GM15510 (cell line): ENCODE measurements around the gene GOPC.

Experiments used
- POLR2A ChIP-seq: IDR thresholded peaks from 3 replicates; pipeline ENCODE4 v1.6.1; 2011; ENCODE audit warnings: borderline replicate concordance; ENCODE audit not compliant: insufficient read length; ENCODE audit errors: extremely low read depth

GOPC gene

GRCh38 chr6:117559299-117559698, 43.0 kb downstream of the GOPC start:
- TF ChIP-seq POLR2A, result no peak

GRCh38 chr6:117558818-117559217, 43.5 kb downstream of the GOPC start:
- TF ChIP-seq POLR2A, result no peak

- TF ChIP-seq POLR2A, result no peak
These were observed 44.4 kb downstream of the GOPC start for GRCh38 chr6:117557951-117558350.

GRCh38 chr6:117555882-117556498, 46.3 kb downstream of the GOPC start:
- TF ChIP-seq POLR2A, result no peak

GRCh38 chr6:117555262-117555849, 47.0 kb downstream of the GOPC start:
- TF ChIP-seq POLR2A, result no peak

GRCh38 chr6:117553142-117553541, 49.2 kb downstream of the GOPC start:
- TF ChIP-seq POLR2A, result no peak

- no peak for TF ChIP-seq POLR2A
These were observed 49.7 kb downstream of the GOPC start for GRCh38 chr6:117552618-117553017.

- TF ChIP-seq POLR2A, result no peak
These were observed 51.6 kb downstream of the GOPC start for GRCh38 chr6:117550618-117551242.

GRCh38 chr6:117550078-117550600, 52.2 kb downstream of the GOPC start:
- TF ChIP-seq POLR2A, result no peak

GRCh38 chr6:117549611-117550010, 52.7 kb downstream of the GOPC start:
- no peak for TF ChIP-seq POLR2A

- TF ChIP-seq POLR2A, result no peak
These were observed 53.5 kb downstream of the GOPC start for GRCh38 chr6:117548797-117549301.

GRCh38 chr6:117547688-117548621, 54.4 kb downstream of the GOPC start:
- no peak for TF ChIP-seq POLR2A

- no peak for TF ChIP-seq POLR2A
These were observed 55.6 kb downstream of the GOPC start for GRCh38 chr6:117546674-117547073.

GRCh38 chr6:117545161-117545595, 57.1 kb downstream of the GOPC start:
- TF ChIP-seq POLR2A, result no peak
